NCI-H1105 treated with DMSO at 0.1 percent for 48 hours (cell line): ENCODE measurements around the gene SLC6A5.

ENCODE experiments used
- DNase-seq: peaks from one replicate; lab custom pipeline; 2025; lab: John Stamatoyannopoulos, UW

Gene SLC6A5

GRCh38 chr11:20669820-20670684, 70.6 kb downstream of the SLC6A5 start:
- DNase-seq: no peak

GRCh38 chr11:20670932-20671403, 71.6 kb downstream of the SLC6A5 start:
- DNase-seq: peak; percentile 12

GRCh38 chr11:20671856-20672546, 72.6 kb downstream of the SLC6A5 start:
- DNase-seq: peak; percentile 90

GRCh38 chr11:20672575-20672974, 73.2 kb downstream of the SLC6A5 start:
- peak; percentile 60 for DNase-seq

GRCh38 chr11:20676658-20677057, 77.2 kb downstream of the SLC6A5 start:
- no peak for DNase-seq

GRCh38 chr11:20688761-20689160, 89.4 kb downstream of the SLC6A5 start:
- no peak for DNase-seq

GRCh38 chr11:20707876-20708275, 108.5 kb downstream of the SLC6A5 start:
- DNase-seq: no peak
